Measurements from ENCODE around the gene SLC39A9. TPM values are rescaled to one million over a fixed set of nuclear protein-coding genes. Genes with fewer than 3 reads are reported as not detected.
"Not testable (repeated sequence)": the region's sequence is repeated elsewhere in the genome, so short reads cannot be mapped to it uniquely, and the experiment has no call there.

SLC39A9 gene
- total and polyA plus RNA-seq, 2 donors (not counting 1 experiment from before 2014, with no cell fraction given): 18.4 to 59.1 TPM

DNA sequence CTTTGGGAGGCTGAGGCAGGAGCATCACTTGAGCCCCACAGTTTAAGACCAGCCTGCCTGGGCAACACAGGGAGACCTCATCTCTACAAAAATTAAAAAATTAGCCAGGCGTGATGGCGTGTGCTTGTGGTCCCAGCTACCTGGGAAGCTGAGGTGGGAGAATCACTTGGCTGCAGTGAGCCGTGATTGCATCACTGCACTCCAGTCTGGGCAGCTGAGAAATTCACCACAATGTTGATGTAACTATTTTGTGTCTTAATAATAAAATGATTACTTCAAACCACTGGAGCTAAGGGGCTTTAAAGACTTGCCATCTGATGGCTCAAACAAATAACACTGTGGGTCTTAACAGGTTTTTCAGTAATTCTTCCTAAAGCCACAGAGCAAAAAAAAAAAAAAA lies 11.2 kb upstream of the SLC39A9 start:
- TF ChIP-seq EZH2 (IDR thresholded peaks at IDR 0.05; ENCODE audit: borderline replicate concordance, insufficient read depth, low read depth, low read length, poor library complexity, severe bottlenecking): no peak
- TF ChIP-seq, protein P1, sequence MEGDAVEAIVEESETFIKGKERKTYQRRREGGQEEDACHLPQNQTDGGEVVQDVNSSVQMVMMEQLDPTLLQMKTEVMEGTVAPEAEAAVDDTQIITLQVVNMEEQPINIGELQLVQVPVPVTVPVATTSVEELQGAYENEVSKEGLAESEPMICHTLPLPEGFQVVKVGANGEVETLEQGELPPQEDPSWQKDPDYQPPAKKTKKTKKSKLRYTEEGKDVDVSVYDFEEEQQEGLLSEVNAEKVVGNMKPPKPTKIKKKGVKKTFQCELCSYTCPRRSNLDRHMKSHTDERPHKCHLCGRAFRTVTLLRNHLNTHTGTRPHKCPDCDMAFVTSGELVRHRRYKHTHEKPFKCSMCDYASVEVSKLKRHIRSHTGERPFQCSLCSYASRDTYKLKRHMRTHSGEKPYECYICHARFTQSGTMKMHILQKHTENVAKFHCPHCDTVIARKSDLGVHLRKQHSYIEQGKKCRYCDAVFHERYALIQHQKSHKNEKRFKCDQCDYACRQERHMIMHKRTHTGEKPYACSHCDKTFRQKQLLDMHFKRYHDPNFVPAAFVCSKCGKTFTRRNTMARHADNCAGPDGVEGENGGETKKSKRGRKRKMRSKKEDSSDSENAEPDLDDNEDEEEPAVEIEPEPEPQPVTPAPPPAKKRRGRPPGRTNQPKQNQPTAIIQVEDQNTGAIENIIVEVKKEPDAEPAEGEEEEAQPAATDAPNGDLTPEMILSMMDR (IDR thresholded peaks at IDR 0.05): no peak
- Histone ChIP-seq H3K36me3 (replicated peaks in 1 of 2; ENCODE audit: control extremely low read depth in 1 of 2, control insufficient read depth in 1 of 2, extremely low read depth in 1 of 2, insufficient read depth in 2 of 2, low read length in 1 of 2) (peaks cover 27 to 70% of the 10 kb centered on the region in 2 experiments), H4K20me1 (ENCODE audit: control insufficient read depth, insufficient read depth, low read length, poor library complexity, severe bottlenecking) (peaks cover 86% of the 10 kb centered on the region), H3K9me3 (ENCODE audit: control extremely low read depth in 1 of 3, control insufficient read depth in 2 of 3, insufficient read depth in 1 of 3, low read length in 2 of 3) (no peaks in the 10 kb centered on the region), H3K79me2 (ENCODE audit: control insufficient read depth, insufficient read depth, low read length) (peaks cover 79% of the 10 kb centered on the region), H3K27me3 (replicated peaks in 1 of 4; ENCODE audit: control extremely low read depth in 1 of 4, control insufficient read depth in 3 of 4, insufficient read depth in 4 of 4, low read length in 3 of 4) (no peaks in the 10 kb centered on the region), H3K27ac (ENCODE audit: low read length in 2 of 2) (no peak overlapping the region), H3K4me1 (ENCODE audit: control insufficient read depth in 2 of 2, insufficient read depth in 2 of 2, low read length in 2 of 2) (peaks cover 0 to 6% of the 10 kb centered on the region in 2 donors), H2AFZ (ENCODE audit: insufficient read depth, low read depth, low read length, poor library complexity, severe bottlenecking) (no peak overlapping the region), H3K4me2 (replicated peaks; ENCODE audit: low read depth, low read length, poor library complexity, severe bottlenecking) (no peak overlapping the region), H3K9ac (ENCODE audit: low read length) (no peak overlapping the region), H3K4me3 (ENCODE audit: control extremely low read depth in 1 of 5, extremely low read depth in 1 of 5, insufficient read depth in 1 of 5, low read depth in 2 of 5, low read length in 4 of 5) (no peak overlapping the region)
- H3K27me3 Mint-ChIP-seq: no peaks in the 10 kb centered on the region
- H3K27ac Mint-ChIP-seq: no peak overlapping the region
- no peak overlapping the region for H3K4me3 Mint-ChIP-seq
- DNase-seq: no peak
- intact Hi-C loops (cut with micrococcal nuclease): no loop called here
- H3K9me3 Mint-ChIP-seq (ENCODE audit: insufficient read depth): no peaks in the 10 kb centered on the region
- POLR2A ChIA-PET: no interaction called here
- peaks cover 35% of the 10 kb centered on the region for H3K4me1 Mint-ChIP-seq
- WGBS (ENCODE audit: insufficient coverage): 100% methylated on average over 1 of the region's 3 CpGs
- ATAC-seq (ENCODE audit: low read depth): no peak
- CTCF ChIA-PET: interaction anchor here (0.6 kb wide), 1 partner anchor 19 kb away, joined by 3 read pairs; no protein-coding TSS in a partner anchor

DNA sequence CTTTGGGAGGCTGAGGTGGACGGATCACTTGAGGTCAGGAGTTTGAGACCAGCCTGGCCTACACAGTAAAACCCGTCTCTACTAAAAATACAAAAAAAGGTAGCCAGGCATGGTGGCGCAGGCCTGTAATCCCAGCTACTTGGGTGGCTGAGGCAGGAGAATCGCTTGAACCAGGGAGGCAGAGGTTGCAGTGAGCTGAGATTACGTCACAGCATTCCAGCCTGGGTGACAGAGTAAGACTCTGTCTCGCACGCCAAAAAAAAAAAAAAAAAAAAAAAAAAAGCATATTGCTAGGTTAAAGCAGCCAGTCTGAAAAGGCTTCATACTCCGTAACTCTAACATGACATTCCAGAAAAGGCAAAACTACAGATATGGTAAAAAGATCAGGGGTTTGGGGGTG lies 7.1 kb upstream of the SLC39A9 start:
- ATAC-seq (ENCODE audit: low read depth); H3K4me2 ChIP-seq (replicated peaks; ENCODE audit: low read depth, low read length, poor library complexity, severe bottlenecking); POLR2A ChIA-PET; H3K27ac Mint-ChIP-seq; H3K27me3 ChIP-seq (replicated peaks in 1 of 4; ENCODE audit: control extremely low read depth in 1 of 4, control insufficient read depth in 3 of 4, insufficient read depth in 4 of 4, low read length in 3 of 4); H3K9me3 ChIP-seq (ENCODE audit: control extremely low read depth in 1 of 3, control insufficient read depth in 2 of 3, insufficient read depth in 1 of 3, low read length in 2 of 3); DNase-seq; H3K4me3 Mint-ChIP-seq; H3K4me3 ChIP-seq (ENCODE audit: control extremely low read depth in 1 of 5, extremely low read depth in 1 of 5, insufficient read depth in 1 of 5, low read depth in 2 of 5, low read length in 4 of 5); H3K9ac ChIP-seq (ENCODE audit: low read length); H3K27me3 Mint-ChIP-seq; CTCF ChIA-PET; H3K27ac ChIP-seq (ENCODE audit: low read length in 2 of 2); H3K9me3 Mint-ChIP-seq (ENCODE audit: insufficient read depth); H2AFZ ChIP-seq (ENCODE audit: insufficient read depth, low read depth, low read length, poor library complexity, severe bottlenecking): not testable (repeated sequence)
- H3K4me1 Mint-ChIP-seq: peaks cover 54% of the 10 kb centered on the region
- peaks cover 5 to 19% of the 10 kb centered on the region in 2 donors for H3K4me1 ChIP-seq (ENCODE audit: control insufficient read depth in 2 of 2, insufficient read depth in 2 of 2, low read length in 2 of 2)
- H3K79me2 ChIP-seq (ENCODE audit: control insufficient read depth, insufficient read depth, low read length): peaks cover 99% of the 10 kb centered on the region
- H4K20me1 ChIP-seq (ENCODE audit: control insufficient read depth, insufficient read depth, low read length, poor library complexity, severe bottlenecking): peaks cover 76% of the 10 kb centered on the region
- H3K36me3 ChIP-seq (replicated peaks in 1 of 2; ENCODE audit: control extremely low read depth in 1 of 2, control insufficient read depth in 1 of 2, extremely low read depth in 1 of 2, insufficient read depth in 2 of 2, low read length in 1 of 2): peaks cover 22 to 78% of the 10 kb centered on the region in 2 experiments
- intact Hi-C loops (cut with micrococcal nuclease): loop anchor here (10.0 kb wide), 1 partner anchor 1697 kb away; the partner anchor contains the start of gene RDH11
- WGBS (ENCODE audit: insufficient coverage): 92% methylated on average over 3 of the region's 8 CpGs

Data from B cell (primary cell).